ENCODE results near the gene FBN1. TPM values are rescaled to one million over a fixed set of nuclear protein-coding genes. Genes with fewer than 3 reads are reported as not detected.

The FBN1 gene
- total and polyA plus RNA-seq, 4 experiments from 2014 or later, result 0.20 to 0.22 TPM; not detected in 2

GRCh38 chr15:48400086-48400485, 245.4 kb downstream of the FBN1 start:
- no peak for DNase-seq
- peaks cover 0 to 3% (median 0%) of the 10 kb centered on the region in 8 donors for H3K9me3 Mint-ChIP-seq
- no peak overlapping the region for H3K4me3 Mint-ChIP-seq
- no peaks in the 10 kb centered on the region for H3K9me3 ChIP-seq (ENCODE audit: control insufficient read depth in 1 of 2, low read length in 2 of 2)
- ChIA-PET CTCF (ENCODE audit: partially characterized antibody) (no interaction called here), POLR2A (ENCODE audit: partially characterized antibody) (no interaction called here)
- H3K27ac Mint-ChIP-seq, result no peak overlapping the region
- H3K4me3 ChIP-seq (ENCODE audit: low read length in 2 of 2), result no peak overlapping the region
- H3K27me3 ChIP-seq (ENCODE audit: insufficient read depth, low read length), result no peaks in the 10 kb centered on the region
- H3K4me1 Mint-ChIP-seq, result no peaks in the 10 kb centered on the region
- H3K4me1 ChIP-seq (ENCODE audit: insufficient read depth, low read length), result no peaks in the 10 kb centered on the region
- no peaks in the 10 kb centered on the region for H3K36me3 Mint-ChIP-seq
- peaks cover 5 to 7% of the 10 kb centered on the region in 2 donors for H3K27me3 Mint-ChIP-seq
- no peak overlapping the region for H3K27ac ChIP-seq (ENCODE audit: low read depth, low read length)
- H3K36me3 ChIP-seq (ENCODE audit: insufficient read depth, low read length), result no peaks in the 10 kb centered on the region
- intact Hi-C loops (cut with micrococcal nuclease), result no loop called here

- Histone ChIP-seq H3K4me3 (ENCODE audit: low read length in 2 of 2) (no peak overlapping the region), H3K27me3 (ENCODE audit: insufficient read depth, low read length) (no peaks in the 10 kb centered on the region), H3K36me3 (ENCODE audit: insufficient read depth, low read length) (no peaks in the 10 kb centered on the region), H3K27ac (ENCODE audit: low read depth, low read length) (no peak overlapping the region), H3K4me1 (ENCODE audit: insufficient read depth, low read length) (no peaks in the 10 kb centered on the region), H3K9me3 (ENCODE audit: control insufficient read depth in 1 of 2, low read length in 2 of 2) (no peaks in the 10 kb centered on the region)
- no peak for DNase-seq
- ChIA-PET POLR2A (ENCODE audit: partially characterized antibody) (no interaction called here), CTCF (ENCODE audit: partially characterized antibody) (no interaction called here)
- Mint-ChIP-seq H3K9me3 (peaks cover 0 to 3% (median 0%) of the 10 kb centered on the region in 8 donors), H3K27me3 (peaks cover 7 to 8% of the 10 kb centered on the region in 2 donors), H3K4me3 (no peak overlapping the region), H3K27ac (no peak overlapping the region), H3K4me1 (no peaks in the 10 kb centered on the region), H3K36me3 (no peaks in the 10 kb centered on the region)
- intact Hi-C loops (cut with micrococcal nuclease), result no loop called here
These were observed 247.7 kb downstream of the FBN1 start for GRCh38 chr15:48397841-48398240.

- H3K9me3 ChIP-seq (ENCODE audit: control insufficient read depth in 1 of 2, low read length in 2 of 2), result no peaks in the 10 kb centered on the region
- POLR2A ChIA-PET (ENCODE audit: partially characterized antibody), result no interaction called here
- H3K27ac ChIP-seq (ENCODE audit: low read depth, low read length), result no peak overlapping the region
- H3K4me1 ChIP-seq (ENCODE audit: insufficient read depth, low read length), result no peaks in the 10 kb centered on the region
- Mint-ChIP-seq H3K27me3 (peaks cover 7 to 12% of the 10 kb centered on the region in 2 donors), H3K27ac (no peak overlapping the region), H3K9me3 (peaks cover 0 to 3% (median 0%) of the 10 kb centered on the region in 8 donors), H3K4me3 (no peak overlapping the region), H3K4me1 (no peaks in the 10 kb centered on the region), H3K36me3 (no peaks in the 10 kb centered on the region)
- H3K4me3 ChIP-seq (ENCODE audit: low read length in 2 of 2), result no peak overlapping the region
- no peaks in the 10 kb centered on the region for H3K36me3 ChIP-seq (ENCODE audit: insufficient read depth, low read length)
- no peak for DNase-seq
- H3K27me3 ChIP-seq (ENCODE audit: insufficient read depth, low read length), result no peaks in the 10 kb centered on the region
- CTCF ChIA-PET (ENCODE audit: partially characterized antibody), result no interaction called here
- intact Hi-C loops (cut with micrococcal nuclease), result no loop called here
These were observed 249.5 kb downstream of the FBN1 start for GRCh38 chr15:48396020-48396419.

GRCh38 chr15:48395521-48396011, 249.9 kb downstream of the FBN1 start:
- CTCF ChIA-PET (ENCODE audit: partially characterized antibody), result no interaction called here
- H3K36me3 ChIP-seq (ENCODE audit: insufficient read depth, low read length), result no peaks in the 10 kb centered on the region

GRCh38 chr15:48394970-48395369, 250.5 kb downstream of the FBN1 start:
- no peaks in the 10 kb centered on the region for H3K36me3 ChIP-seq (ENCODE audit: insufficient read depth, low read length)
- H3K4me3 Mint-ChIP-seq, result no peak overlapping the region
- H3K27ac ChIP-seq (ENCODE audit: low read depth, low read length), result no peak overlapping the region
- ChIA-PET POLR2A (ENCODE audit: partially characterized antibody) (no interaction called here), CTCF (ENCODE audit: partially characterized antibody) (no interaction called here)
- H3K4me3 ChIP-seq (ENCODE audit: low read length in 2 of 2), result no peak overlapping the region
- no peaks in the 10 kb centered on the region for H3K4me1 ChIP-seq (ENCODE audit: insufficient read depth, low read length)
- no peaks in the 10 kb centered on the region for H3K36me3 Mint-ChIP-seq
- H3K4me1 Mint-ChIP-seq, result no peaks in the 10 kb centered on the region
- intact Hi-C loops (cut with micrococcal nuclease), result no loop called here
- DNase-seq, result no peak
- H3K27me3 Mint-ChIP-seq, result peaks cover 7 to 12% of the 10 kb centered on the region in 2 donors
- H3K27me3 ChIP-seq (ENCODE audit: insufficient read depth, low read length), result no peaks in the 10 kb centered on the region
- H3K9me3 Mint-ChIP-seq, result peaks cover 0 to 2% (median 0%) of the 10 kb centered on the region in 8 donors
- no peaks in the 10 kb centered on the region for H3K9me3 ChIP-seq (ENCODE audit: control insufficient read depth in 1 of 2, low read length in 2 of 2)
- no peak overlapping the region for H3K27ac Mint-ChIP-seq

More at GRCh38 chr15:48395521-48396011, 249.9 kb downstream of the FBN1 start:
- POLR2A ChIA-PET (ENCODE audit: partially characterized antibody), result no interaction called here
- H3K4me1 ChIP-seq (ENCODE audit: insufficient read depth, low read length), result no peaks in the 10 kb centered on the region
- intact Hi-C loops (cut with micrococcal nuclease), result no loop called here
- H3K4me1 Mint-ChIP-seq, result no peaks in the 10 kb centered on the region
- no peak overlapping the region for H3K4me3 ChIP-seq (ENCODE audit: low read length in 2 of 2)
- no peaks in the 10 kb centered on the region for H3K9me3 ChIP-seq (ENCODE audit: control insufficient read depth in 1 of 2, low read length in 2 of 2)
- no peaks in the 10 kb centered on the region for H3K27me3 ChIP-seq (ENCODE audit: insufficient read depth, low read length)
- H3K27me3 Mint-ChIP-seq, result peaks cover 7 to 12% of the 10 kb centered on the region in 2 donors
- H3K36me3 Mint-ChIP-seq, result no peaks in the 10 kb centered on the region
- no peak overlapping the region for H3K27ac ChIP-seq (ENCODE audit: low read depth, low read length)
- peaks cover 0 to 3% (median 0%) of the 10 kb centered on the region in 8 donors for H3K9me3 Mint-ChIP-seq
- no peak overlapping the region for H3K4me3 Mint-ChIP-seq
- no peak overlapping the region for H3K27ac Mint-ChIP-seq
- no peak for DNase-seq

- H3K4me1 Mint-ChIP-seq, result no peaks in the 10 kb centered on the region
- H3K27me3 ChIP-seq (ENCODE audit: insufficient read depth, low read length), result no peaks in the 10 kb centered on the region
- ChIA-PET POLR2A (ENCODE audit: partially characterized antibody) (no interaction called here), CTCF (ENCODE audit: partially characterized antibody) (no interaction called here)
- H3K9me3 ChIP-seq (ENCODE audit: control insufficient read depth in 1 of 2, low read length in 2 of 2), result no peaks in the 10 kb centered on the region
- intact Hi-C loops (cut with micrococcal nuclease), result no loop called here
- no peak overlapping the region for H3K4me3 Mint-ChIP-seq
- H3K27me3 Mint-ChIP-seq, result peaks cover 7 to 8% of the 10 kb centered on the region in 2 donors
- H3K4me3 ChIP-seq (ENCODE audit: low read length in 2 of 2), result no peak overlapping the region
- no peaks in the 10 kb centered on the region for H3K36me3 Mint-ChIP-seq
- no peak overlapping the region for H3K27ac ChIP-seq (ENCODE audit: low read depth, low read length)
- H3K36me3 ChIP-seq (ENCODE audit: insufficient read depth, low read length), result no peaks in the 10 kb centered on the region
- peak overlapping the region in 1 of 7 donors; percentile 43 for H3K27ac Mint-ChIP-seq
- no peaks in the 10 kb centered on the region for H3K4me1 ChIP-seq (ENCODE audit: insufficient read depth, low read length)
- peaks cover 0 to 2% (median 0%) of the 10 kb centered on the region in 8 donors for H3K9me3 Mint-ChIP-seq
- DNase-seq, result no peak
These were observed 251.6 kb downstream of the FBN1 start for GRCh38 chr15:48393645-48394506.

- H3K27me3 Mint-ChIP-seq, result peaks cover 4 to 7% of the 10 kb centered on the region in 2 donors
- CTCF ChIA-PET (ENCODE audit: partially characterized antibody), result no interaction called here
- H3K9me3 Mint-ChIP-seq, result peaks cover 0 to 2% (median 0%) of the 10 kb centered on the region in 8 donors
- no peak overlapping the region for H3K4me3 Mint-ChIP-seq
- intact Hi-C loops (cut with micrococcal nuclease), result no loop called here
- no peaks in the 10 kb centered on the region for H3K36me3 Mint-ChIP-seq
- H3K4me3 ChIP-seq (ENCODE audit: low read length in 2 of 2), result no peak overlapping the region
- H3K4me1 ChIP-seq (ENCODE audit: insufficient read depth, low read length), result no peaks in the 10 kb centered on the region
- POLR2A ChIA-PET (ENCODE audit: partially characterized antibody), result no interaction called here
- no peaks in the 10 kb centered on the region for H3K4me1 Mint-ChIP-seq
- no peaks in the 10 kb centered on the region for H3K36me3 ChIP-seq (ENCODE audit: insufficient read depth, low read length)
- DNase-seq, result no peak
- H3K27me3 ChIP-seq (ENCODE audit: insufficient read depth, low read length), result no peaks in the 10 kb centered on the region
- H3K9me3 ChIP-seq (ENCODE audit: control insufficient read depth in 1 of 2, low read length in 2 of 2), result no peaks in the 10 kb centered on the region
- no peak overlapping the region for H3K27ac ChIP-seq (ENCODE audit: low read depth, low read length)
- no peak overlapping the region for H3K27ac Mint-ChIP-seq
These were observed 253.2 kb downstream of the FBN1 start for GRCh38 chr15:48392356-48392755.

All from CD4-positive, alpha-beta memory T cell (primary cell).